OCI-LY7 (cell line): ENCODE data around the gene CACNA1I. TPM values are rescaled to one million over a fixed set of nuclear protein-coding genes. Genes with fewer than 3 reads are reported as not detected.

Experiments used
- BruUV-seq: library from RNA; stranded (reverse); fragments of 400-500 nt; replicated peaks from 2 replicates; lab custom pipeline; 2021; lab: Mats Ljungman, UMichigan
- CTCF ChIA-PET: fragments of 300-600 bp; sonication (Branson Sonifier 250); formaldehyde crosslinking; loops from one replicate; lab custom pipeline; 2022; ENCODE audit warnings: antibody characterized with exemption; ENCODE audit not compliant: unreplicated experiment; lab: Charles Lee
- POLR2A ChIA-PET: fragments of 300-600 bp; sonication (Branson Sonifier 250); formaldehyde crosslinking; loops from one replicate; lab custom pipeline; 2022; ENCODE audit warnings: antibody characterized with exemption; lab: Charles Lee
- DNase-seq: peaks from one replicate; pipeline ENCODE4 v3.0.0-alpha.2; 2015; ENCODE audit warnings: low spot score
- H2AFZ ChIP-seq: fragments of 200-600 bp; sonication (generic), shearing (Covaris generic); 2 replicates; pipeline ENCODE4 v1.6.1; 2014; ENCODE audit warnings: mild to moderate bottlenecking, antibody characterized with exemption, low read length, moderate library complexity
- H3K27ac ChIP-seq: fragments of 200-600 bp; sonication (generic); 2 replicates; pipeline ENCODE4 v1.5.1; 2014; ENCODE audit warnings: mixed run types, low read depth, mild to moderate bottlenecking, moderate library complexity, low read length, inconsistent platforms; ENCODE audit not compliant: poor library complexity, severe bottlenecking
- H3K36me3 ChIP-seq: fragments of 200-600 bp; sonication (generic); 2 replicates; pipeline ENCODE4 v1.6.1; 2014; ENCODE audit warnings: mild to moderate bottlenecking, antibody characterized with exemption, low read length, moderate library complexity, mixed read lengths; ENCODE audit not compliant: insufficient read depth
- H3K4me1 ChIP-seq: fragments of 200-600 bp; sonication (generic); 2 replicates; pipeline ENCODE4 v1.5.1; 2014; ENCODE audit warnings: mild to moderate bottlenecking, low read length; ENCODE audit not compliant: insufficient read depth, poor library complexity, severe bottlenecking
- H3K4me2 ChIP-seq: fragments of 200-600 bp; sonication (generic); 2 replicates; pipeline ENCODE4 v1.6.1; 2014; ENCODE audit warnings: mild to moderate bottlenecking, low read length
- H3K4me3 ChIP-seq: fragments of 200-600 bp; sonication (generic); 2 replicates; pipeline ENCODE4 v1.5.1; 2014; ENCODE audit warnings: mild to moderate bottlenecking, low read depth, low read length; ENCODE audit not compliant: poor library complexity, severe bottlenecking
- H3K79me2 ChIP-seq: fragments of 200-600 bp; sonication (generic); 2 replicates; pipeline ENCODE4 v1.6.1; 2016; ENCODE audit warnings: low read depth, mild to moderate bottlenecking, low read length, moderate library complexity, mixed read lengths; ENCODE audit not compliant: insufficient read depth
- H3K9me2 ChIP-seq: fragments of 200-600 bp; sonication (generic); 2 replicates; pipeline ENCODE4 v1.6.1; 2016; ENCODE audit warnings: mild to moderate bottlenecking, low read length, mixed read lengths; ENCODE audit not compliant: insufficient read depth
- H3K9me3 ChIP-seq: fragments of 200-600 bp; sonication (generic); 2 replicates; pipeline ENCODE4 v1.6.1; 2014; ENCODE audit warnings: mild to moderate bottlenecking, mixed run types, low read length, mixed read lengths
- H4K20me1 ChIP-seq: fragments of 200-600 bp; sonication (generic); 2 replicates; pipeline ENCODE4 v1.6.1; 2014; ENCODE audit warnings: mild to moderate bottlenecking, antibody characterized with exemption, low read length, moderate library complexity, mixed read lengths; ENCODE audit not compliant: insufficient read depth
- EZH2phosphoT487 ChIP-seq: fragments of 200-600 bp; sonication (generic); IDR thresholded peaks from 2 replicates; pipeline ENCODE4 v1.6.1; 2018; ENCODE audit warnings: low read depth, borderline replicate concordance, mild to moderate bottlenecking, mixed run types, antibody characterized with exemption, low read length, moderate library complexity, mixed read lengths
- intact Hi-C: fragments of 100-400 bp; cut with micrococcal nuclease; formaldehyde crosslinking; loops from one replicate; pipeline ENCODE4 v1.10.0; 2022; ENCODE audit not compliant: unreplicated experiment
- total RNA-seq, 2 experiments: library from RNA; depleted of rRNA in 1 of 2; stranded (reverse); fragments of >200 nt in 1 of 2; shearing (Covaris generic) in 1 of 2; gene quantifications; 2 replicates each; pipeline ENCODE4 v1.2.3, GENCODE V29; 2014 to 2022
- TF ChIP-seq, protein P1 (sequence below): fragments of 200-600 bp; sonication (generic); conservative IDR thresholded peaks from 2 replicates; pipeline ENCODE4 v1.5.1; 2014; ENCODE audit warnings: mild to moderate bottlenecking, antibody characterized with exemption, low read length, moderate library complexity, mixed read lengths

The CACNA1I gene
- total RNA-seq, 2 experiments from 2014 or later, result 0.03 TPM; not detected in 1

DNA sequence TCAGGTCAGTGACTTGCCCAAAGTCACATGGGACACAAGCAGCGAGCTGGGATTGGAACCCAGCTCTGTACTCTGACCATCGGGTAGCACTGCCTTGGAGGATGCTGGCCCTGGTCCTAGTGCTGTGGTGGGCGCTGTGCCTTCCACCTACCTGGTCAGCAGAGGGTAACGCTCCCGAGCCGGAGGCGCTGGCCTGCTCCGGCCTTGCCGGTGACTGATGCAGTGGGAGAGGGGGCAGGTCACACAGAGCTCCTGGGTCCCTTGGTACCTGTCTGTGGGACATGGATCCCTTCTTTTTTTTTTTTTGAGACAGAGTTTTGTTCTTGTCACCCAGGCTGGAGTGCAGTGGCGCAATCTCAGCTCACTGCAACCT, 43.0 kb downstream of the CACNA1I start:
- Histone ChIP-seq H2AFZ (no peak overlapping the region), H3K79me2 (no peaks in the 10 kb centered on the region), H3K4me2 (no peak overlapping the region), H3K4me1 (peaks cover 22% of the 10 kb centered on the region), H3K36me3 (no peaks in the 10 kb centered on the region), H4K20me1 (no peaks in the 10 kb centered on the region), H3K27ac (no peak overlapping the region), H3K4me3 (no peak overlapping the region), H3K9me3 (no peaks in the 10 kb centered on the region), H3K9me2 (no peaks in the 10 kb centered on the region)
- no TSS peak for BruUV-seq
- intact Hi-C loops, result no loop called here
- CTCF ChIA-PET, result no interaction called here
- DNase-seq, result no peak
- POLR2A ChIA-PET, result no interaction called here
- TF ChIP-seq EZH2phosphoT487, result no peak
- TF ChIP-seq, protein P1, sequence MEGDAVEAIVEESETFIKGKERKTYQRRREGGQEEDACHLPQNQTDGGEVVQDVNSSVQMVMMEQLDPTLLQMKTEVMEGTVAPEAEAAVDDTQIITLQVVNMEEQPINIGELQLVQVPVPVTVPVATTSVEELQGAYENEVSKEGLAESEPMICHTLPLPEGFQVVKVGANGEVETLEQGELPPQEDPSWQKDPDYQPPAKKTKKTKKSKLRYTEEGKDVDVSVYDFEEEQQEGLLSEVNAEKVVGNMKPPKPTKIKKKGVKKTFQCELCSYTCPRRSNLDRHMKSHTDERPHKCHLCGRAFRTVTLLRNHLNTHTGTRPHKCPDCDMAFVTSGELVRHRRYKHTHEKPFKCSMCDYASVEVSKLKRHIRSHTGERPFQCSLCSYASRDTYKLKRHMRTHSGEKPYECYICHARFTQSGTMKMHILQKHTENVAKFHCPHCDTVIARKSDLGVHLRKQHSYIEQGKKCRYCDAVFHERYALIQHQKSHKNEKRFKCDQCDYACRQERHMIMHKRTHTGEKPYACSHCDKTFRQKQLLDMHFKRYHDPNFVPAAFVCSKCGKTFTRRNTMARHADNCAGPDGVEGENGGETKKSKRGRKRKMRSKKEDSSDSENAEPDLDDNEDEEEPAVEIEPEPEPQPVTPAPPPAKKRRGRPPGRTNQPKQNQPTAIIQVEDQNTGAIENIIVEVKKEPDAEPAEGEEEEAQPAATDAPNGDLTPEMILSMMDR, result no peak

DNA sequence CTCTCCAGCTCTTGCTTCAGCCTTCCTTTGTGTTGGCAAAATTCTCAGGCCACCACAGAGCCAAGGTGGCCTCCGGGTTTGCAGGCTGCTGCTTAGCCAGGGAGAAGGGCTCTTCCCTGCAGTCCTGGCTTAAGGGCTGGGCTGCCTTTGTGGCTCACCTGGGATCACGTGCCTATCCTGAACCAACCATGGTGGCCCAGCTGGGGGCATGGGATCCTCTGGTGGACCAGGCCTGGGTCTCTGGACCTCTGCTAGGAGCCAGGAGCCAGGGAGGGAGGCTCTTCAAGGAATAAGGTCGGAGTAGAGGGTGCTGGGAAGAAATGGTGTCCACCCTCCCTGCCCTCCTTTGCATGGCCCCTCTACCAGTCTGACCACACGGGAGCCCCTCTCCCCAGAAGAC, 43.9 kb downstream of the CACNA1I start:
- DNase-seq, result no peak
- Histone ChIP-seq H3K27ac (no peak overlapping the region), H4K20me1 (no peaks in the 10 kb centered on the region), H3K4me3 (no peak overlapping the region), H2AFZ (no peak overlapping the region), H3K79me2 (no peaks in the 10 kb centered on the region), H3K9me2 (no peaks in the 10 kb centered on the region), H3K4me2 (no peak overlapping the region), H3K9me3 (no peaks in the 10 kb centered on the region), H3K36me3 (no peaks in the 10 kb centered on the region), H3K4me1 (peaks cover 22% of the 10 kb centered on the region)
- BruUV-seq, result no TSS peak
- no peak for TF ChIP-seq EZH2phosphoT487
- TF ChIP-seq, protein P1, result no peak
- ChIA-PET POLR2A (no interaction called here), CTCF (no interaction called here)
- intact Hi-C loops, result no loop called here

DNA sequence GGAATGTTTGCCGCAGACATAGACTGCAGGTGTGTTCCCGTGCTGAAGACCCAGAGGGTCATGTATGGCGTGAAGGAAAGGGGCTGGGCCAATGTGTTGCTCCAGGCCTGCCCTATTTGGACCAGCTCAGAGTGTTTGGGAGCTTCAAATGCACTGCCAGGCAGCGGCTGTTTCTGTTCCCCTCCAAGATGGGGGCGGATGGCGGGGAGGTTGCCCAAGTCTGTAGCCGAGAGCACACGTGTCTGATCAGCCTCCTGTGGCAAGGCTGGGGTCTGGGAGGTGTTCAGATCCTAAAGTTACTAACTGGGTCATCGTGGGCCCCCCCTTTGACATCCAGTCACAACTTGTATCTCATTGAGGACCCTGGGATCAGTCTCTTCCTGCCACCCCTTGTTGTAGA, 45.5 kb downstream of the CACNA1I start:
- Histone ChIP-seq H3K4me1 (peaks cover 22% of the 10 kb centered on the region), H3K79me2 (no peaks in the 10 kb centered on the region), H3K9me3 (no peaks in the 10 kb centered on the region), H2AFZ (no peak overlapping the region), H3K9me2 (no peaks in the 10 kb centered on the region), H3K27ac (no peak overlapping the region), H3K4me3 (no peak overlapping the region), H3K36me3 (no peaks in the 10 kb centered on the region), H4K20me1 (no peaks in the 10 kb centered on the region), H3K4me2 (no peak overlapping the region)
- BruUV-seq, result no TSS peak
- DNase-seq, result peak; percentile 17
- TF ChIP-seq, protein P1, result no peak
- TF ChIP-seq EZH2phosphoT487, result no peak
- ChIA-PET CTCF (no interaction called here), POLR2A (no interaction called here)
- intact Hi-C loops, result no loop called here
